ENCODE results near the gene MAVS.

Gene MAVS

DNA sequence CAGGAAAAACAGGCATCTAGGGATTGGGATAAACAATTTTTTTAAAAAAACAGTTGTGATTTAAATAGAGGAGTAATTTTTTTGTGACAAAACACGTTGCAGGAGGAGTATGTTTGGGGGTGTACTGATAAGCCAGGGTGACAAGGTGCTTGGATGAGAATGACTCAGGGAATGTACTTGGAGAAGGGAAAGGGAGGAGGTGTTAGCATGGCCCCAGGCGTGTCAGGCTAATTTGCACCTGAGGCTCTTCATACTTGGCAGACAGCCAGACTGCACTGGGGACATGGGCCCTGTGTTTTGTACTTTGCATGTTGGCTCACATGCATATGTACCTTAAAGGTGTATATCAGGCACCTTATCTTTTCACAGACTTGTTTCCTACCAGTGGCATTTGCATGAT is 65.3 kb downstream of the MAVS start:
- no peaks in the 10 kb centered on the region for H3F3A ChIP-seq (ENCODE audit: insufficient read depth, low read length)
- peaks cover 13% of the 10 kb centered on the region for H3K36me3 ChIP-seq (replicated peaks; ENCODE audit: insufficient read depth, low read length)
- no peak overlapping the region for H2AFZ ChIP-seq (ENCODE audit: low read length)
- H3K9me3 ChIP-seq (replicated peaks; ENCODE audit: insufficient read depth, low read length), result no peaks in the 10 kb centered on the region
- H3K27me3 ChIP-seq (replicated peaks; ENCODE audit: insufficient read depth, low read length), result no peaks in the 10 kb centered on the region
- no peak overlapping the region for H3K4me2 ChIP-seq (ENCODE audit: low read depth, low read length)
- no peaks in the 10 kb centered on the region for H3K4me1 ChIP-seq (ENCODE audit: low read length)
- H4K20me1 ChIP-seq (ENCODE audit: insufficient read depth, low read length), result peaks cover 21% of the 10 kb centered on the region
- no peak overlapping the region for H3K9ac ChIP-seq (ENCODE audit: low read length)
- no peak overlapping the region for H3K4me3 ChIP-seq (ENCODE audit: low read length)
- no peaks in the 10 kb centered on the region for H3K9me2 ChIP-seq (replicated peaks; ENCODE audit: insufficient read depth, low read length)
- peaks cover 93% of the 10 kb centered on the region for H3K79me2 ChIP-seq (ENCODE audit: low read length)
- no peak for DNase-seq
- no peak overlapping the region for H3K27ac ChIP-seq (ENCODE audit: low read length)
- TF ChIP-seq EZH2phosphoT487 (IDR thresholded peaks at IDR 0.05; ENCODE audit: low read length) (no peak), CTCF (IDR thresholded peaks at IDR 0.05; ENCODE audit: low read length) (no peak), EZH2 (optimal IDR thresholded peaks at IDR 0.05; ENCODE audit: low read depth, low read length) (no peak)

- H2AFZ ChIP-seq (ENCODE audit: low read length), result no peak overlapping the region
- H3K9ac ChIP-seq (ENCODE audit: low read length), result no peak overlapping the region
- no peak for TF ChIP-seq EZH2 (optimal IDR thresholded peaks at IDR 0.05; ENCODE audit: low read depth, low read length)
- TF ChIP-seq CTCF (IDR thresholded peaks at IDR 0.05; ENCODE audit: low read length), result no peak
- no peak for TF ChIP-seq EZH2phosphoT487 (IDR thresholded peaks at IDR 0.05; ENCODE audit: low read length)
- DNase-seq, result no peak
- no peaks in the 10 kb centered on the region for H3K9me3 ChIP-seq (replicated peaks; ENCODE audit: insufficient read depth, low read length)
- H3K4me2 ChIP-seq (ENCODE audit: low read depth, low read length), result no peak overlapping the region
- H4K20me1 ChIP-seq (ENCODE audit: insufficient read depth, low read length), result peaks cover 7% of the 10 kb centered on the region; the same call in 1 of the 2 replicates
- H3K9me2 ChIP-seq (replicated peaks; ENCODE audit: insufficient read depth, low read length), result no peaks in the 10 kb centered on the region
- peaks cover 4% of the 10 kb centered on the region; the same call in 1 of the 2 replicates for H3K36me3 ChIP-seq (replicated peaks; ENCODE audit: insufficient read depth, low read length)
- H3F3A ChIP-seq (ENCODE audit: insufficient read depth, low read length), result no peaks in the 10 kb centered on the region
- peaks cover 86% of the 10 kb centered on the region for H3K79me2 ChIP-seq (ENCODE audit: low read length)
- H3K4me3 ChIP-seq (ENCODE audit: low read length), result no peak overlapping the region
- H3K27ac ChIP-seq (ENCODE audit: low read length), result no peak overlapping the region
- no peaks in the 10 kb centered on the region for H3K4me1 ChIP-seq (ENCODE audit: low read length)
- no peaks in the 10 kb centered on the region for H3K27me3 ChIP-seq (replicated peaks; ENCODE audit: insufficient read depth, low read length)
Measured at GRCh38 chr20:3914446-3914845, 67.8 kb downstream of the MAVS start.

DNA sequence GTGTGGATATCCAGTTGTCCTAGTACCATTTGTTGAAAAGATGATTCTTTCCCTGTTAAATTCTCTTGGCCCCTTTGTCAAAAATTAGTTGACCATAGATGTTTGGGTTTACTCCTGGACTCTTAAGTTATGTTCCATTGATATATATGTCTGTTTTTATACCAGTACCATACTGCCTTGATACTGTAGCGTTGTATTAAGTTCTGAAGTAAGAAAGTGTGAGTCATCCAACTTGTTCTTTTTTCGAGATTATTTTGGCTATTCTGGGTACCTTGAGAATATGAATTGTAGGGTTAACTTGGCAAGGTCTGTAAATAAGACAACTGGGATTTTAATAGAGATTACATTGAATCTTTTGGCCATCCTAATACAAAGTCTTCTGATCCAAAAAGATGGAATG is 69.1 kb downstream of the MAVS start:
- H2AFZ ChIP-seq (ENCODE audit: low read length), result no peak overlapping the region
- no peaks in the 10 kb centered on the region for H3K27me3 ChIP-seq (replicated peaks; ENCODE audit: insufficient read depth, low read length)
- no peak for TF ChIP-seq CTCF (IDR thresholded peaks at IDR 0.05; ENCODE audit: low read length)
- TF ChIP-seq EZH2 (optimal IDR thresholded peaks at IDR 0.05; ENCODE audit: low read depth, low read length), result no peak
- TF ChIP-seq EZH2phosphoT487 (IDR thresholded peaks at IDR 0.05; ENCODE audit: low read length), result no peak
- H3K9ac ChIP-seq (ENCODE audit: low read length), result no peak overlapping the region
- H3F3A ChIP-seq (ENCODE audit: insufficient read depth, low read length), result no peaks in the 10 kb centered on the region
- no peaks in the 10 kb centered on the region for H3K9me2 ChIP-seq (replicated peaks; ENCODE audit: insufficient read depth, low read length)
- H3K9me3 ChIP-seq (replicated peaks; ENCODE audit: insufficient read depth, low read length), result no peaks in the 10 kb centered on the region
- DNase-seq, result no peak
- peaks cover 74% of the 10 kb centered on the region for H3K79me2 ChIP-seq (ENCODE audit: low read length)
- peaks cover under 1% of the 10 kb centered on the region; the same call in 1 of the 2 replicates for H4K20me1 ChIP-seq (ENCODE audit: insufficient read depth, low read length)
- H3K4me1 ChIP-seq (ENCODE audit: low read length), result no peaks in the 10 kb centered on the region
- H3K4me3 ChIP-seq (ENCODE audit: low read length), result no peak overlapping the region
- no peak overlapping the region for H3K4me2 ChIP-seq (ENCODE audit: low read depth, low read length)
- peaks cover 8% of the 10 kb centered on the region; the same call in 1 of the 2 replicates for H3K36me3 ChIP-seq (replicated peaks; ENCODE audit: insufficient read depth, low read length)
- H3K27ac ChIP-seq (ENCODE audit: low read length), result no peak overlapping the region
